HL-60 (cell line): Measurements from ENCODE around the gene CDC25B.

Source experiments
- DNase-seq, 2 experiments: peaks; one replicate each; pipeline ENCODE4 v3.0.0-alpha.2; 2010 to 2020; ENCODE audit warnings: low read depth in 1 of 2, low spot score in 1 of 2
- H3K27ac ChIP-seq: fragments of 250-450 bp; sonication (Bioruptor Pico); replicated peaks from 2 replicates; pipeline ENCODE4 v1.5.1; 2020; ENCODE audit warnings: mild to moderate bottlenecking, moderate library complexity
- H3K27me3 ChIP-seq: fragments of 250-450 bp; sonication (Bioruptor Pico); 2 replicates; pipeline ENCODE4 v1.5.1; 2021; ENCODE audit warnings: mild to moderate bottlenecking, moderate library complexity; ENCODE audit not compliant: insufficient read depth, poor library complexity, severe bottlenecking
- H3K4me3 ChIP-seq: replicated peaks from 2 replicates; pipeline ENCODE4 v1.5.1; 2011; ENCODE audit warnings: mild to moderate bottlenecking, control low read depth, low read length; ENCODE audit not compliant: insufficient read depth
- GABPA ChIP-seq: IDR thresholded peaks from 2 replicates; pipeline ENCODE4 v1.6.1; 2012; ENCODE audit warnings: low read depth
- POLR2AphosphoS5 ChIP-seq: IDR thresholded peaks from 2 replicates; pipeline ENCODE4 v1.6.1; 2012; ENCODE audit warnings: low read depth
- SPI1 ChIP-seq: IDR thresholded peaks from 2 replicates; pipeline ENCODE4 v1.6.1; 2012; ENCODE audit warnings: low read depth, mild to moderate bottlenecking, borderline replicate concordance
- TF ChIP-seq, protein P1 (sequence below): IDR thresholded peaks from one replicate; pipeline ENCODE4 v1.5.1; 2011; ENCODE audit warnings: low read length, control low read depth, inconsistent platforms; ENCODE audit not compliant: insufficient read depth
- TF ChIP-seq, protein P2 (sequence below): IDR thresholded peaks from 2 replicates; pipeline ENCODE4 v1.6.1; 2012; ENCODE audit warnings: low read depth; ENCODE audit not compliant: insufficient replicate concordance

The CDC25B gene

DNA sequence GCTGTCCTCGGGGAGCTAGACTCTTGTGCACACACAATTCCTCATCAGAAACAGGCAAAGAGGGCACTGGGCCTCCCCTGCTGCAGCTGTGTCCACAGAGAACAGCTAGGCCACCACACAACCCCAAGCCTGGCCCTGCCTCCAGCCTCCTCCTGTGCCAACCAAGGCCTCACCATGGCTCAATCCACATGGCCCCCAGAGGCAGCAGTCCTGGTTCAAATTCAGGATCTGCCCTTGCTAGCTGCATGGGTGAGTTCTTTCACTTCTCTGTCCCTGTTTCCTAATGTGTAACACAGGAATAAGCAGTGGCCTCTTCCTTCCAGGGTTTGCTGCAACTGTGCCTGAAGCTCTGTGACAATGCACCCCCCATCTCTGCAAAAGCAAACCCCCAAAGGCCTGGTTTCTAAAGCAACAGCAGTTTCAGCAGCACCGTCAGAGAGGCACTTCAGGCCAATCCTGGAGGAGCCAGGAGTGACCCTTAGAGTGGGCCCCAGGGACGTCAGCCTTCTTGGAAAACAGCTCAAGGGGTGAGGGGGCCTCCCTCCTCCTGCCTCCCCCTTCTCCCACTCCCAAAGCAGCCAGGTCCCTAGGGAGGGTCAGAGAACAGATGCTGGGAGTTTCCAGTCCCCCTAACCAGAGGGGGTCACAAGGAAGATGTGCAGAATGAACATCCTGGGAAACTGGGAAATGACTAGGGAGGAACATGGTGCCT lies 30.8 kb upstream of the CDC25B start:
- TF ChIP-seq SPI1 (no peak), GABPA (no peak), POLR2AphosphoS5 (no peak)
- TF ChIP-seq, protein P1, sequence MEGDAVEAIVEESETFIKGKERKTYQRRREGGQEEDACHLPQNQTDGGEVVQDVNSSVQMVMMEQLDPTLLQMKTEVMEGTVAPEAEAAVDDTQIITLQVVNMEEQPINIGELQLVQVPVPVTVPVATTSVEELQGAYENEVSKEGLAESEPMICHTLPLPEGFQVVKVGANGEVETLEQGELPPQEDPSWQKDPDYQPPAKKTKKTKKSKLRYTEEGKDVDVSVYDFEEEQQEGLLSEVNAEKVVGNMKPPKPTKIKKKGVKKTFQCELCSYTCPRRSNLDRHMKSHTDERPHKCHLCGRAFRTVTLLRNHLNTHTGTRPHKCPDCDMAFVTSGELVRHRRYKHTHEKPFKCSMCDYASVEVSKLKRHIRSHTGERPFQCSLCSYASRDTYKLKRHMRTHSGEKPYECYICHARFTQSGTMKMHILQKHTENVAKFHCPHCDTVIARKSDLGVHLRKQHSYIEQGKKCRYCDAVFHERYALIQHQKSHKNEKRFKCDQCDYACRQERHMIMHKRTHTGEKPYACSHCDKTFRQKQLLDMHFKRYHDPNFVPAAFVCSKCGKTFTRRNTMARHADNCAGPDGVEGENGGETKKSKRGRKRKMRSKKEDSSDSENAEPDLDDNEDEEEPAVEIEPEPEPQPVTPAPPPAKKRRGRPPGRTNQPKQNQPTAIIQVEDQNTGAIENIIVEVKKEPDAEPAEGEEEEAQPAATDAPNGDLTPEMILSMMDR, result no peak
- TF ChIP-seq, protein P2, sequence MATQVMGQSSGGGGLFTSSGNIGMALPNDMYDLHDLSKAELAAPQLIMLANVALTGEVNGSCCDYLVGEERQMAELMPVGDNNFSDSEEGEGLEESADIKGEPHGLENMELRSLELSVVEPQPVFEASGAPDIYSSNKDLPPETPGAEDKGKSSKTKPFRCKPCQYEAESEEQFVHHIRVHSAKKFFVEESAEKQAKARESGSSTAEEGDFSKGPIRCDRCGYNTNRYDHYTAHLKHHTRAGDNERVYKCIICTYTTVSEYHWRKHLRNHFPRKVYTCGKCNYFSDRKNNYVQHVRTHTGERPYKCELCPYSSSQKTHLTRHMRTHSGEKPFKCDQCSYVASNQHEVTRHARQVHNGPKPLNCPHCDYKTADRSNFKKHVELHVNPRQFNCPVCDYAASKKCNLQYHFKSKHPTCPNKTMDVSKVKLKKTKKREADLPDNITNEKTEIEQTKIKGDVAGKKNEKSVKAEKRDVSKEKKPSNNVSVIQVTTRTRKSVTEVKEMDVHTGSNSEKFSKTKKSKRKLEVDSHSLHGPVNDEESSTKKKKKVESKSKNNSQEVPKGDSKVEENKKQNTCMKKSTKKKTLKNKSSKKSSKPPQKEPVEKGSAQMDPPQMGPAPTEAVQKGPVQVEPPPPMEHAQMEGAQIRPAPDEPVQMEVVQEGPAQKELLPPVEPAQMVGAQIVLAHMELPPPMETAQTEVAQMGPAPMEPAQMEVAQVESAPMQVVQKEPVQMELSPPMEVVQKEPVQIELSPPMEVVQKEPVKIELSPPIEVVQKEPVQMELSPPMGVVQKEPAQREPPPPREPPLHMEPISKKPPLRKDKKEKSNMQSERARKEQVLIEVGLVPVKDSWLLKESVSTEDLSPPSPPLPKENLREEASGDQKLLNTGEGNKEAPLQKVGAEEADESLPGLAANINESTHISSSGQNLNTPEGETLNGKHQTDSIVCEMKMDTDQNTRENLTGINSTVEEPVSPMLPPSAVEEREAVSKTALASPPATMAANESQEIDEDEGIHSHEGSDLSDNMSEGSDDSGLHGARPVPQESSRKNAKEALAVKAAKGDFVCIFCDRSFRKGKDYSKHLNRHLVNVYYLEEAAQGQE, result no peak
- no peak for DNase-seq
- 0 out of 2 replicates have a peak overlapping the region, but pooled peaks have one; percentile 9 for H3K27ac ChIP-seq
- H3K27me3 ChIP-seq, result no peaks in the 10 kb centered on the region
- H3K4me3 ChIP-seq, result peak overlapping the region; percentile 99

DNA sequence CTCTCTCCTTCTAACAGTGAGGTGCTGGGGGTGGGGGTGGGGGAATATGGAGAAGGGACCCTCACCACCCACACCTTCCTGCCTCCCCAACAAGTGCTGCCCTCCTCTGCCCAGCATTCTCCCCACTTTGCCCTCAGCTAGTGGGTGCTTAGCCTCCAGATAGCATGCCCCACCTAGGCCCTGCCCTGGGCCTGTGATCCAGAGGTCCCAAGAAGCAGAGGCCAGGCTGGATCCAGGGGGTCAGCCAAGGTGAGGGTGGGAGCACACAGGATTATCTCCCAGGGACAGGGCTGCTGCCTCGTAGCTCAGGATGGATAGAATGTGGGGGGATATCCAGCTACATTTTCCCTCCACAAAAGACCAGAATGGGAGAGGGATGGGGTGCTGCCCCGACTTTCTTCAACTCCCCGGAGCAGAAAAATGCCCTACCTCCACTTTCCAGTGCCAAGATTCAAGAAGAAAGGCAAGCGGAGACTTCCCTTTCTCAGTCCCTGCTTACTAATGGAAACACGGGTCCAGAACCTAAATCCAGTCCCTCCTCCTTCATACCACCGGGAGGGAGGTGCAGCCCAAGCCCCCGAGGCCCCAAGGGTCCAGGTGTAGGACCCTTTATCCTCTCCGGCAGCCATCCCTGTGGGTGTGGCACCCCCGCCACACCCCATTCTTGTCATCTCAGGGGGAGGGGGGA lies 29.5 kb upstream of the CDC25B start:
- H3K27me3 ChIP-seq, result no peaks in the 10 kb centered on the region
- TF ChIP-seq, protein P2, result no peak
- TF ChIP-seq SPI1 (peak; percentile 2; the same call in 1 of the 2 replicates), GABPA (no peak), POLR2AphosphoS5 (no peak)
- TF ChIP-seq, protein P1, result no peak
- no peak overlapping the region for H3K27ac ChIP-seq
- DNase-seq, result no peak
- H3K4me3 ChIP-seq, result peak overlapping the region; percentile 99

DNA sequence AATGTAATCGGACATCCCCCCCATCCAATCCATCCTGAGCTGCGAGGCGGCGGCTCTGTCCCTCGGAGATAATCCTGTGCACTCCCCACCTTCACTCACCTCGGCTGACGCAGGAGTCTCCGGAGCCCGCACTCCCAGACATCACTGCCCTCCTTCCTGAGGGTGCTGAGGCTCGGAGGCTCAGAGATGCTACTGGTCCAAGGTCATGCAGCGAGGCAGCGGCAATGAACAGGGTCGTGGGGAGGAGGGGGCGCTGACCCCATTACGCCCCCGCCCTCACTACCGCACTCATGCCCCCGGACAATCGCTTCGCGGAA lies 29.0 kb upstream of the CDC25B start:
- H3K27me3 ChIP-seq, result no peaks in the 10 kb centered on the region
- no peak for DNase-seq
- peak overlapping the region; percentile 99 for H3K4me3 ChIP-seq
- TF ChIP-seq POLR2AphosphoS5 (no peak), GABPA (no peak), SPI1 (no peak)
- TF ChIP-seq, protein P1, result no peak
- TF ChIP-seq, protein P2, result no peak
- peak overlapping the region; percentile 52 for H3K27ac ChIP-seq
